Activated CD4-positive, alpha-beta T cell treated with anti-CD3 and anti-CD28 coated beads, Interleukin-2, amount 50 U/mL, for 1 hour (primary cell): ENCODE measurements around the gene FAM149A.

Experiments used
- DNase-seq: peaks from one replicate; pipeline ENCODE4 v3.0.0-alpha.2; 2020

The FAM149A gene

DNA sequence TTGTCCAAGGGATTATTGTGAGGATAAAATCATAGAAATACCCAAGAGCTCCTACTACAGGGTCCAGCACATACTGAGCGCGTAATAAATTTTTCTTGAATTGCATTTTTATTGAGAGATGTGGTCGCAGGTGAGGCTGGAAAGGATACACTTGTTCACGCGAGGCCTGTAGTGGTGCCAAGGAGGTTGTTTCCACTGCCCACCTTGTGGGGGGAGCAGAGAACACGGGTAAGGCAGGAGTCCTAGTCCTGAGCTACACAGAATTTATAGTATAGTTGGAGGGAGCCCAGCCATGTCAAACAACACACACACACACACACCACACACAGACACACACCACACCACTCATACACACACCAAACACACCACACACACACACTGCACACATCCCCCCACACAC lies 55.1 kb downstream of the FAM149A start:
- no peak for DNase-seq

DNA sequence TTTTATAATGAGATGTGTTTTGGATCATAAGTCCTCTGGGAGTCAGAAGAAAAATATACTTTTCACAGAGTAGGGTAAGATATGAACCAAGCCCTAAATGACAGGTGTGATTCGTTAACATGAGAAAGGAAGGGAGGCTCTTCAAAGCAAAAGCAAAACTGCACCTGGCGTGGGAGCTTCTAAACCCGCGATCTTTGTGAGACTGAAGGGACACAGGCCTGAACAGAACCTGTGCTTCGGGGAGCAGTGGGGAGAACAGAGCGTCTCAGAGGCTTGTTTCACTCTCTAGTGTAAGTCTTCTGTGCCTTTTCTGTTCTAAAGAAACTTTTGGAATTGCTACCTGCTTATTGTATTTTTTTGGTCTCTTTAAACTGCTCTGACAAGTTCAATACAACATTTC lies 56.6 kb downstream of the FAM149A start:
- no peak for DNase-seq

DNA sequence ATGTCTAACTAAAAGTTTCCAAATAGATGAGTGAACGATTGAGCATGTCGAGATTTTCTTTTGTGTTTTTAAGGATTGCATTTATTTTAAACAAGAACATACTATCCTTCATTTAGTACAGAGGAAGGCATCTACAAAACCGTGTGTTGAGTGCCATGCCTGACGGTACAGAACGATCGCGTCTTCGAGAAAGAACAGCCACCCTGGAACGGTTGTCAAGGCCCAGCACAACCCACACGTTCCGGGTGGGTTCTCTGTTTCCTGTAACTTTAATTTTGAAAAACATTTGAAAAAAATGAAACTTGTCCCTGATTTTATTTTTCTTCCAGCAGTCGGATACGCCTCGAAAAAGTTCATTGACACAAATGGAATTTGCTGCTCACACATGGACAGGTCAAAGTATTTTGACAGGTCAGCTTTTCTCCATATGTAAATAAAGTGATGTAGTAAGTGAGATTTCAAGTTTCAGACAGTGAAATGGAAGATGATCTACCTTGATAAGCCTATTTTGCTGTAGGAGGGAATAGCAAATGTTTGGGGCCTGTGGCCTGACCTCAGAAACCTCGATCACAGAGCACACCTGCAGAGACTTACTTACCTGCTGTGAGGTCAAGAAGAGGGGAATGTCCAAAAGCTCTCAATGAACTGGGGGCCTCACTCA lies 62.5 kb downstream of the FAM149A start:
- no peak for DNase-seq

DNA sequence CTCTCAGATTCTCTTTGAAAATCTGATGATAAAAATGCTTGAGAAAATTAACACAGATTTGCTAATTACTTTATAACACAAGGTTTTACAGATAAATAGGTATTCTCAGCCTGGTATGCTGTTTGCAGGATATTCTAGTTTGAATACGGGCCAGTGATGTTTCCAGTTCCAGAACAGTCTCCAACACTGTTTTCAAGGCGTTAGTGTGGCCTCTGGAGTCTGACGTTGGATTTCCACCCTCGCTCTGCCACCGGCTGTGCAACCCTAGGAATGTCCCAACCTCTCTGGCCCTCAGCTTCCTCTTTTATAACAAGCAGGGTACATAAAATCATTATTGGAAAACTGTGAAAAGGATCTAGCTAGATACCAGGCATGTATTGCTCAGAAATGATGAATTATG lies 63.1 kb downstream of the FAM149A start:
- no peak for DNase-seq

DNA sequence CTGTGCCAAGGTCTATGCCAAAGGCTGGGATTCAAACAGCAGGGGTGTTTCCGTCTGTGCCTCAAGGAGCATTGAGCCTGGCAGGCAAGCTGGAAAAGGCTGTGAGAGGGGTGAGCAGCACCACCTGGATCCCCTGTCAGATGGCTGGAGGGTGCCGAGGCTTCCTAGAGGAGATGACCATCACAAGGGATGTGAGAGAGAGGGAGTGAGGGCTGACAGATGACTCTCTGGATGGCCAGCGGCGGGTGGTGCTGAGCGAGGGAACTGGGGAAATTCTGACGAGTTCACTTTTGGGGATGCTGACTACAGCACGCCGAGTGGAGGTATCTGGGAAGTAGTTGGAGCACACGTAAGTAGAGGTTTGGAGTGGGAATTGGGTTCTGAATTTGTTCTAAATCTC lies 64.2 kb downstream of the FAM149A start:
- DNase-seq: no peak

DNA sequence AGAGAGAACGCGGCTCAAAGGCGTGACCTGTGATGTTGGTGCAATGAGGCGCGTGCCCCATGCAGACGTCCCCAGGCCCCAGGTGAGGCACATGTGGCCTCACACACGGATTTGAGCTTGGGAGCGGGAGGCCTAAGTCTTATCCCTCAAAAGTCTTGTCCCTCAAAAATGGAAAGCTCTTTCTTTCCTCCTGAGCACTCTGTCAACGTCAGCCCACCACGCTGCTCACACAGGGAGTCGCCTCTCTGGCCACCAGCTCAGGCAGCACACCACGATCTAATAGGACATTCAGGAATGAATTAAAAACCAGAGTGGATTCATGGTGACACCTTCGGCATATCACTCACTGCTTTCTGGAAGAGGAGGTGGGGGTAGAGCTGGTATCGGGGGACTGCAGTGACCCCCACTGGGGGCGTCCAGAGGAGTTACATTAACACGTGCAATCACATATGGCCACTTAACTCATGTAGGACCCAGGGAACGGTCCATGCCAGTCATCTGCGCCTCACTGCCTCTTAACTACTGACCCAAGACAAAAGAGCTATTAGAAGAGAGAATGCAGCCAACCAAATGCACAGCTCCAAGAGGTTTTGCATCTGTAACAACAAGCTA lies 64.9 kb downstream of the FAM149A start:
- DNase-seq: no peak

DNA sequence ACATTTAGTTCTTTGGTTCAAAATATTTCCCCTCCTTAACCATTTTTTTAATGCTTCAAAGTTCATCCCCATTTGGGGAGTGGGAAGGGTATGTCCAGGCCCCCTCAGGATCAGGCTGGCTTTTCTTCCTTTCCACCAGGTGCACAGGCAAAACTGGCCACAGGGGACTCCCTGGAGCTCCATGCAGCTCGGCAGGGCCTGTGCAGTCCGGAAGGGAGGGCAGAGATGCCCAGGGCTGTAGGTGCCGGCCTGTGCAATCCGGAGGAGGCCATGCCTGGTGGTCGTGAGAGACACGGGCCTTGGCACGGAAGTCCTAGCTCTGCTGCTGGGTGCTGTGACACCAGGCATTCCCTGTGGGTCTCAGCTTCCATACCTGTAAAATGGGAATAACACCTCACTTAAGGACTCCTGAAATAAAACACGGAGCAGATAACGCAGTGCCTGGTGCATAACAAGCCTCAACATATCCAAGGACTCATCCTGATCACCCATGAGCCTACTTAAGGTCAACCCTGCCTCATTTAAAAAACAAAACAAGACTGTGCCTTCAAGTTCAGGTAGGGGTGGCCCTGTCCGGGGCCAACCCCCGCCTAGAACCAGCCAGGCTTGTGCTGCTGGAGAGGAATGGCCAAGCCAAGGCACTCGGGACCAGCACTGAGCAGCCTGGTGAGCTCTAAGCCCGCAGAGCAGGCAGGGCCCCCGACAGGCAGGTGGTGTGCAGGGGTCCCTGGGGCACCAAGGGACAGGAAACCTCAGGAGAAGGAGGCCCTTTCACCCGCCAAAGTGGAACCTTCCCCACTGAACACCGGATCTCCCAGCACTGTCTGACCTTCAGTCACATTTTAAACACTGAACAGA lies 65.7 kb downstream of the FAM149A start:
- DNase-seq: no peak

DNA sequence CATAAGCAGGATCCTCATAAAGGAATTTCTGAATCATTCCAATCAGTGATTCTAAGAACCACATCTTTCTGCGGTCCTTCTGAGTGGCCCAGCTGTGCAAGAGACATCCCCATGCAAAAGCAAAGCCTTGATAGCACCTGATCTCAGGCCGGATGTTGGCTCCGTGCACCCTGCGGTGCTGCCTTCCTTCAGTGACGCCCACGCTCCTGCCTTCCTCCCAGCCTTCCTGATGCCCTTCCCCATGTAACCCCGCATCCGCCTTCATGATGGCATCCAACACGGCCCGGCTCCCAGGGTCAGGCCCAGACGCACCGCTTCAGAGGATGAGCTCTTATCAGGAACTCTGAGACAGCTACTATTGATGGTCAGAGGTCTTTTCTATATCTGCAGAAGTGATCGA lies 66.5 kb downstream of the FAM149A start:
- no peak for DNase-seq

DNA sequence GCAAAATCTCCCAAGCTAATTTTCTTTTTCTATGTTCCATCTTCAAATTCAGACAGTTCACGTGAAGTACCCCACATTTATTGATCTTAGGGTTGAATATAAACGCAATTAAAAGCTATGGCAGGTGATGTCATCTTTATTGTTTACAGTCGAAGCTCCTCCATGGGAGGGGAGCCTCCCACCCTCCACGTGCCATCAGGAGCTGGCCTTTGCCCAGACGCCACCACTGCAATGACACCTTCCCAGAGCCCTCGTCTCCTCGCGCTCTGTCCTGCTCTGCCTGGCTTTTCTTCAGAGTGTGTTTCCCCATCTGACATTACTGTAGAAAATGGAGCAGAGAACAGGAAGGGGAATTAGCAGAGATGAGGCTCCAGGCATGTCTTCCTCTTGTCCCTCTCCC lies 68.0 kb downstream of the FAM149A start:
- DNase-seq: no peak

DNA sequence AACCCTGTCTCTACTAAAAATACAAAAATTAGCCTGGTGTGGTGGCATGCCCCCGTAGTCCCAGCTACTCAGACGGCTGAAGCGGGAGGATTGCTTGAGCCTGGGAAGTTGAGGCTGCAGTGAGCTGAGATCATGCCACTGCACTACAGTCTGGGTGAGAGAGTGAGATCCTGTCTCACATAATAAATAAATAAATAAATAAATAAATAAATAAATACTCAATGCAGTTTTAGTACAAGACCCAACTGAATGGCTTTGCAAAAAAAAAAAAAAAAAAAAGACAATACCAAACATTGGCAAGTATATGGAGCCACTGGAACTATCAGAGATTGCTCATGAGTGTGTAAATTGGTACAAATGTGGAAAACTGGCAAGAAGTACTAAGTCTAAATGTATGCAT lies 83.6 kb downstream of the FAM149A start:
- no peak for DNase-seq

DNA sequence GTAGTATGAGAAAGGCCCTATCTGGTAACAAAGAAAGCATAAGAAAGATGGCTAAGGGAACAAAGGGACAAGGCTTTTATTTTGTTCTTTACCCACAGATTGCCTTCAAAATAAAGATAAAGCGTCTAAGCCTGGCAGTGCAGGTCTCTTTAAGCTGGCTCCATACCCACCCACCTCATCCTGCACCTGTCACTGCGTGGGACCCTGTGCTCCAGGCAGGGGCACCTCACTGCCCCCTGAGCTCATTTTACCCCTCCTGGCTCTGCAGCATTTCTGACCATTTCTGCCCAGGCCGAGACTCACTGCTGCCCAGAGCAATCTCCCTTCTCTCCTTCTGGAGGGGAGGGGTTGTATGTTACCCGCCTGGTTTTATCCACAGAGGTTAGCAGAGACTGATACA lies 85.2 kb downstream of the FAM149A start:
- no peak for DNase-seq

DNA sequence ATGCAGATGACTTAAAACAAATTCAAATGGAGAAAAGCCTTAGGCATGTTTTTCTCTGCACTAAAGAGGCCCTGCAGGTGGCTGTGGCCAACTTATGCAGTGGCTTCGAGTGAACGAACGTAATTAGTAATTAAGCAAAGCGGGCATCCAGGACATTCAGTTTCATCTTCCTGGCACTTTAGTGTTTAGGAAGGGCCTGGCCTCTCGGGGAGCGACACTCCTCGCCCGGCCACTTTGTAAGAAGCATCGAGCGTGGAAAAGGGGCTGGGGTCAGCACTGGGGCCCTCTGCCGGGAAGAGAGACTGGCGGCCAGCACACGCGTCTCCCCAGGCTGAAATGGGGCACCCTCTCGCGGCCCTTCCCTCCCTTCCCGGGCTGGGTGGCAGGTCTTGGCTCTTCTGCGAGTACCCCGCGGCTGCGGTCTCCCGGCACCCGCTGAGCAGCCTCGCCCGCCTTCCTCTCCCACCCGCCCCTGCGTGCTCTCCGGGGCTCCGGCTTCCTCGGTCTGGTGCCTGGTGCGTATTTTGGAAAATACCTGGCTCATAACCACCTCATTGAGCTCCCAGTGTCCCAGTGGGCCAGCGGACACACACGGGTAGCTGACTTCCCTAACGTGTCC lies 86.2 kb downstream of the FAM149A start:
- DNase-seq: peak; percentile 47

DNA sequence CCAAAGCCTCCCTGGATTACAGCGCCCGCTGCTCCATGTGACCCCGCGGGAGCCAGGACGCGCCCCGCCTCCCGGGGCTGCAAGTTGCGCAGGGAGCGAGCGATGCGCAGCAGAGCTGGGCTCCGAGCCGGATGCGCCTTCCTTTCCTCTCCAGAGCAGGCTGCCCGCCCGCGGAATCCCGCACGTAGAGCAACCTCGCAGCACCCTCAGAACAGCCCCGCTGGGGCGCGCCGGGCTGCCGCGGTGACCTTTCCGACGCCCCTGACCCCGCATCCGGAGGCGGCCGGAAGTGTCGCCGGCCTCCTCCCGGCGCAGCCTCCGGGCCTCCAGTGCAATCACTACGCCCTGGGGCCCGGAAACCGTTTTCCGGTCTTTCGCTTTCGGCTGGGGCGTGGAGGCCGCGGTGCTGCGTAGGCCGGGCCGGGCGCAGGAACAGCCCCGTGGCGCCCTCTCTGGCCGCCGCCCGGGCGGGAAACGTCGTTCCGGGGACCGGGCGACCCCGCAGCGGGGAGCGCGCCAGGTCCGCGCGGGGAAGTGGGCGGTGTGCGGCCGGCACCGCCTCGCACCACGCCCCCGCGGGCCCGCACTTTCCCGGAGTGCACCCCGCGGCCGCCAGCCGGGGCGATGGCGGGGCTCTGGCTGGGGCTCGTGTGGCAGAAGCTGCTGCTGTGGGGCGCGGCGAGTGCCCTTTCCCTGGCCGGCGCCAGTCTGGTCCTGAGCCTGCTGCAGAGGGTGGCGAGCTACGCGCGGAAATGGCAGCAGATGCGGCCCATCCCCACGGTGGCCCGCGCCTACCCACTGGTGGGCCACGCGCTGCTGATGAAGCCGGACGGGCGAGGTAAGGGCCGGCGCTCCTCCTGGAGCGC lies 86.9 kb downstream of the FAM149A start, which contains the start of gene CYP4V2:
TSS of gene CYP4V2 (plus strand) at position 368 of the 866 bp plus-strand sequence. CDS start at position 625, 257 bp downstream.
- DNase-seq: peak; percentile 81

DNA sequence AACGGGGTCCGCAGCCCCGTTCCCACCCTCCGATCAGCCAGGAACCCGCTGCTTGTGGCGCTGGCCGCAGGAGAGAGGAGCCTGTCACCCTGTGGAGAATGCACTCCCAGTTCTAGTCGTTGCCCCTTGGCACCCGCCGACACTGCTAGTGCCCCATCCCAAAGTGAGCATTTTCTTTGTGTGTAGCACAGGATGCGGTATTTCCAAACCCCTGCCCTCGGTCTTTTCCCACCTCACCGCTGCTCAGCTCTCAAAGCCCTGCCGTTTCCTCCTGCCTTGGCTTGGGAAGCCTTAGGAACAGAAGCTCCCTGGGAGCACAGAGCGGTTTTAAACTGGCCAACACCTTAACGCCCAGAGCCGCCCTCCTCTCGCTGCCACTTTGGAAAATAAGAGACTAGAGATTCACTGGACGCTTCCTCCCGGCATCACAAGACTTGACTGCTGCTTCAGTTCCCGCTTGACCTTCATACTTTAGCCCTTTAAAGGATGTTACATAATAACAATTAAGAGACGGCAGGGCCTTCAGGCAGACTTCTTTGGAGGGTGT lies 87.6 kb downstream of the FAM149A start:
- no peak for DNase-seq

DNA sequence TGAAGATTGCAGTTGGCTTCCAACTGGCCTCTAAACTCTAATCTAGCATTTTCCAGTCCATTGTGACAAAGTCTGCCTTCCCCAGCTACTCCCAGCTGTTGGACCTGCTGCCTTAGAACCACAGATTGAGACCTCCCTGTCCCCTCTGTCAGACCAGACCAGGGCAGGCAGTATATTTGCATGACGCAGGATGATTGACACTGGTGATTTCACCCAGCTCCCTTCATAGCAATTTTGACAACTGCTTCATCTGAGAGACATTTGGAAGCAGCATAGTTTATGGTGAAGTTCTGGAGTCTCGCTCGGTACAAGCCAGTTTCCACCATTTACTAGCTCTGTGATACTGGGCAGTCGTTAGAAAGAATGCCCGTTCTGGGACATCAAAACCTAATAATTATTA lies 89.3 kb downstream of the FAM149A start:
- DNase-seq: no peak

DNA sequence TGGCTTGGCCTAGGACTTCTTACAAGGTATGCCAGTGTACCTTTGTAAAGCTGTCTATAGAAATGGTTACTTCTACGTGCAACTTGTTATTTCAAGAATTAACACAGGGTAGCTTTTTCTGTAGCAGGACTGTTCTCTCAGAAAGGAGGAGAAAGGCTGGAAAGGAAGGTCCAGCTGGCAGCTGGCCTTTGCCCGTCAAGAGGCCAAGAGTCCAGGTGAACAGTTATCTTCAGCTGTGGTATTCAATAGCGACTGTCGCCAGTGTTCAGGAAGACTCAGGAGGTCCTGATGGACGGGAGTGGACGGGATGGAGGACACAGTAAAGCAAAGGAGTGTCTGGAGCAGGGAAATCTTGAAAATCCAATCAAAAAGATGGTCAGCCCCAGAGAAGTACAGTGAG lies 91.6 kb downstream of the FAM149A start:
- DNase-seq: no peak

DNA sequence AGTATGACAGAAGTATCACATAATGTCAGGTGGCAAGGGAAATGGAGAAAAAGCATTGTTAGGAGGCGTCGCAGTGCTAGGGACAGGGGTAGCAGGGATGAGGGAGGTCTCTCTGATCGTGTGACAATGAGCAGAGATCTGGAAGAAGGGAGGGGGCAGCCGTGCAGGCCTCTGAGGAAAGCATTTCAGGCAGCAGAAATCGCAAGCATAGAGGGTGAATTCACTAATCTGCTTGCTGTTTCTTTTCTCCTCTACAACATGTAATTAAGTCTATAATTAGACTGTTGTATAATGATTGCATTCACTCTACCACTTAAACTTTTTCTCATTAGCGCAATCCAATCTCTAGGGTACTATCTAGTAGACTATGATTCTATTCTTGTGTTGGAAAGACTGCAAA lies 96.0 kb downstream of the FAM149A start:
- no peak for DNase-seq

DNA sequence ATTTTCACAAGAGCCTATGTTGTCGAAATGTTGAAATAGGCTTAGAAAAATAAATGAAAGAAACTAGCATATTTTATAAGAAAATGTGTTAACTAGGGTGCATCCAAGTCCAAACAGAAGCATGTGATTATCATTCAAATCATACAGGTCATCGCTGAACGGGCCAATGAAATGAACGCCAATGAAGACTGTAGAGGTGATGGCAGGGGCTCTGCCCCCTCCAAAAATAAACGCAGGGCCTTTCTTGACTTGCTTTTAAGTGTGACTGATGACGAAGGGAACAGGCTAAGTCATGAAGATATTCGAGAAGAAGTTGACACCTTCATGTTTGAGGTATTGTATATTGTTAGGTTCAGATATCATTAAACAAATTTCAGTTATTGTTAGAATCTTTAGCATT lies 96.5 kb downstream of the FAM149A start:
- DNase-seq: no peak

DNA sequence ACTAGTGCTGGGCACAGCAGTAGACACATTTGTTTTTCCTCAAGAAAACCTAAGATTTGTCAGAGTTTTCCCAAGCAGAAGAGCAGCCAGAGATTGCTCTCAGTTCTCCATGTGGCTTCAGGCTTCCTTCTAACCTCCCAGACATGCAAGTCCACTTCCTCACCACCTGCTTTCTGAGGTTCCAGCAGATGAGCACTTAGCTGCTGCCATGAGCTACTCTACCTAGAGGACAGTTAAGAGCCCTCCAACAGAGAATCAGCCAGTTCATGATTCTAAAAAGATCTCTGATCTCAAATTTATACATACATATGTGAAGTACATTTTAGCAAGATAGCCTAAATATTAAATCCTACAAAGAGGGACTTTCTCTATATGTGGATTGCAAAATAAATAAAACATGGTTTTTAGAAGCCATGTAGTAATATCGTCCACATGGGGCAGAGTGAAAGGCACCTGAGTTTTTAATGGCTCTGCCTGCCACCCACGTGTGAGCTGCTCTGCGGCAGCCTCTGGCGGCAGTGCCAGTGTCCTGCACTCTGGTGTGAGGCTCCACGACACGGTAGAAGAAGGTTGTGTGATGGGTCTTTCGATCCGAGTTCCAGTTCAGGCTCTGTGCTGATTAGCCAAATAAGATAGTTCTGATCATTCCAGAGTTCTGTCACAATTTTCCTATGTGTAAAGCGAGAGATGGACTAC lies 97.2 kb downstream of the FAM149A start:
- DNase-seq: peak; percentile 55

DNA sequence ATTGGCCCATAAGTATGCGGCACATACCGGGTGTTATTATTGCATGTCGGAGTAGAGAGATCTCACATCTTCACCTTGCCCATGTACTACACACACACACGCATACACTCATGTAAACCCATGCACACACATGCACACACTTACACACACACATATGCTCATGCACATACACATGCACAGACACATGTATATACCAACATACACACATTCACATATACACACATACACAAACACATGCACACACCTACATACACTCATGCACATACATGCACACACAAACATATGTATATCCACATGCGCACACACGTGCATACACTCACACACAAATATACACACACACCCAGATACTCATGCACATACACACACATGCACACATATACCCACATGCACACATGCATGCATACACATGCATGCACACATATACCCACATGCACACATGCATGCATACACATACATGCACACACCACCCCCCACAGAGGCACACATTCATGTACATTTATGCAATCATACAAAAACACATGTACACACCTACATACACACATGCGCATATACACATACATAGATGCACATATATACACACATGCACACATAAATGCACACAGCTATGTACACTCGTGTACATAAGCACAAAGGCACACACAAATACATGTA lies 98.1 kb downstream of the FAM149A start:
- no peak for DNase-seq

DNA sequence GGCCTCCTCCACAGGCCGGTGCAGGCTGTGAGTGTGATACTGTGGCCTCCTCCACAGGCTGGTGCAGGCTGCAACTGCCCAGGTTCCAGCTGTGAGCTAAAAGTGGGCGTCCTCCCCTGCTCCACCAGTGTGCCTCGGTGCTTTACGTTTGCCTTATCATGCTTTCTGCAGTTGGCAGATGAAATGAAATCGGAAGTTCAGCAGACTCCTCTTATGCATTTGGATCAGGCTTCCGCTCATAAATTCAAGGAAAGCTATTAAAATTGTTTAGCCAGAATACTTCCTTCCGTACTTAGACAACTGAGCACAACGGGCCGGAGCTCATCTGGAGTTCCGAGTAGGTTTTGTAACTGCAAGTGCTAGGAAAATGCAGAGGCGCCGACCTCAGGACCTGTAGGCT lies 98.9 kb downstream of the FAM149A start:
- no peak for DNase-seq
